ENCODE measurements around the gene DCXR. TPM values are rescaled to one million over a fixed set of nuclear protein-coding genes. Genes with fewer than 3 reads are reported as not detected.

DCXR gene
- total RNA-seq, 1 experiment from 2014 or later = 128 TPM

DNA sequence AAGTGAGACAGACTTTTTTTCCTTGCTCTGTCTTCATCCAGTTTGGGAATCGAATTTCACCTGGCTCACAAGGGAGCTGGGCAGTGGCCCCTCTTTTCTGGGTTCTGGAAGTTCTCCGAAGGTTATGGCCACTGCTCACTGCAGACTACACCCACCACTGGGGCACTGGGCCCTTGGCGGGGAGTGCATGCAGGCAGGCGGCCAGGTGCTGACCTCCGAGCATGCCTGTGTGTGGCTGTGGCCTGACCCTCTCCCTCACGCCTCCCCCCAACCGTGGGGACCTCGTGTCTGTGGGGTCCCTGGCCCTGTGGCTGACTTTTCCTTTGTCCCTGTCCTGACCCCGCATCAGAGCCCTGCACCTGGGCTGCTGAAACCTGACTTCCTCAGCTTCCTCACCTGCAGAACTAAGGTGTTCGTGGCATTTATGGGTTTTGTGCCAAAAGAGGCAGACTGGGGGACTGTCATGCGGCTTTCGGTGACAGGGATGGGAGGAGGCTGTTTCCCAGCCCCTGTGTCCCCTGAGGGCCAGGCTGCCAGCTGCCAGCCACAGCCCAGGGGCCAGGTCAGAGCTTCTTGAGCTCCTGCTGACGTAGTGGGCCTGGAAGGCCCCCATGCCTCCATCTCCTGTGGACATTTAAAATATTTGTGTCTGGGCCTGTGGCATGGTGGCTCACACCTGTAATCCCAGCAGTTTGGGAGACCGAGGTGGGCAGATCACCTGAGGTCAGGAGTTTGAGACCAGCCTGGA, 38.6 kb downstream of the DCXR start:
- DNase-seq (ENCODE audit: low read depth in 1 of 2, low spot score in 2 of 2) = no peak
- Histone ChIP-seq H3K36me3 (peaks cover 17% of the 10 kb centered on the region), H3K27ac (no peak overlapping the region), H3K9me3 (replicated peaks) (no peaks in the 10 kb centered on the region), H3K27me3 (replicated peaks) (no peaks in the 10 kb centered on the region; the same call in 1 of the 2 replicates), H3K4me1 (replicated peaks) (peaks cover 32% of the 10 kb centered on the region), H3K4me3 (no peak overlapping the region)

DNA sequence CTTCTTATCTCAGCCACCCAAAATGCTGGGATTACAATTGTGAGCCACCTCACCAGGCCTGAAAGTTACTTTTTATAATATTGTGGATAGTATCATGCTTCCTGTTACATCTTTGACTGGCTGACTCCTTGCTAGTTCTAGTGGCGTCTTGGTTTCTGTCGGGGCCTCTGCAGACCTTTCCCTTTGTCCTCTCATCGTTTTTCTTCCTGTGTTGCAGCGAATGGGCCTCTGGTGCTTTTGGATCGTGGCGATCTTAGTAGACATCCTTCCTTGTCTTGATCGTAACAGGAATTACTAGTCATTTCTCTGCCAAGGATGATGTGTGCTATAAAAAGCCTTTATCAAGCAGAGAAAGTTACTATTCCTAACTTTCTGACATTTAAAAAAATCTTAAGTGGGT, 39.3 kb downstream of the DCXR start:
- H3K4me3 ChIP-seq = no peak overlapping the region
- H3K4me1 ChIP-seq (replicated peaks) = peaks cover 27% of the 10 kb centered on the region
- H3K27me3 ChIP-seq (replicated peaks) = no peaks in the 10 kb centered on the region; the same call in 1 of the 2 replicates
- H3K9me3 ChIP-seq (replicated peaks) = no peaks in the 10 kb centered on the region
- no peak overlapping the region for H3K27ac ChIP-seq
- DNase-seq (ENCODE audit: low read depth in 1 of 2, low spot score in 2 of 2) = no peak
- H3K36me3 ChIP-seq = peaks cover 23% of the 10 kb centered on the region

DNA sequence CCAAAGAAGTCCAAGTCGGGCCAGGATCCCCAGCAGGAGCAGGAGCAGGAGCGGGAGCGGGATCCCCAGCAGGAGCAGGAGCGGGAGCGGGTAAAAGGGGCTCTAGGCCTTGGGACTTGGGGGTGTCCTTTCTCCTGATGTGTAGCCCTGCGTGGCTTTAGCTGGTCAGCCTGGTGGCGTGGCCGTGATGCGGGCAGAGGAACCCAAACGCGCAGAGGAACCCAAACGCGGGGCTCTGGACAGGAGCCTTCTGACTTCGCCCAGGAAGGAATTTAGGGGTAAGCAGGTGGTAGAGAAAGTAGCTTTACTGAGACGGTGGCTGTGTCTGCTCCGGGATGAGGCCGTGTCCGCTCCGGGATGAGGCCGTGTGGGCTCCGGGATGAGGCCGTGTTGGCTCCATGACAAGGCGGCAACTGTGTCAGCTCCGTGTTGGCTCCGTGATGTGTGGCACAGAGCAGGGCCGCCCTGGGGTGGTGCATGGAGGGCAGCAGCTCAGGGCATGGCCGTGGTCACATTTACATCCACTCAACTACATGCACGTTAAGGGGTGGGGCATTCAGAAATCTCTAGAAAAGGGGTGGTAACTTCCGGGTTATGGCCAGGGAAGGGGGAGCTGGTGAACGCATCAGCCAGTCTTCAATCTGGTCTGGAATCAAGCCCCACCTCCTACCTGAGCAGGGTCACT, 40.6 kb downstream of the DCXR start:
- no peak overlapping the region for H3K4me3 ChIP-seq
- DNase-seq (ENCODE audit: low read depth in 1 of 2, low spot score in 2 of 2) = no peak
- peaks cover 17% of the 10 kb centered on the region for H3K4me1 ChIP-seq (replicated peaks)
- H3K36me3 ChIP-seq = peaks cover 23% of the 10 kb centered on the region
- H3K9me3 ChIP-seq (replicated peaks) = no peaks in the 10 kb centered on the region
- no peaks in the 10 kb centered on the region; the same call in 1 of the 2 replicates for H3K27me3 ChIP-seq (replicated peaks)
- H3K27ac ChIP-seq = no peak overlapping the region

DNA sequence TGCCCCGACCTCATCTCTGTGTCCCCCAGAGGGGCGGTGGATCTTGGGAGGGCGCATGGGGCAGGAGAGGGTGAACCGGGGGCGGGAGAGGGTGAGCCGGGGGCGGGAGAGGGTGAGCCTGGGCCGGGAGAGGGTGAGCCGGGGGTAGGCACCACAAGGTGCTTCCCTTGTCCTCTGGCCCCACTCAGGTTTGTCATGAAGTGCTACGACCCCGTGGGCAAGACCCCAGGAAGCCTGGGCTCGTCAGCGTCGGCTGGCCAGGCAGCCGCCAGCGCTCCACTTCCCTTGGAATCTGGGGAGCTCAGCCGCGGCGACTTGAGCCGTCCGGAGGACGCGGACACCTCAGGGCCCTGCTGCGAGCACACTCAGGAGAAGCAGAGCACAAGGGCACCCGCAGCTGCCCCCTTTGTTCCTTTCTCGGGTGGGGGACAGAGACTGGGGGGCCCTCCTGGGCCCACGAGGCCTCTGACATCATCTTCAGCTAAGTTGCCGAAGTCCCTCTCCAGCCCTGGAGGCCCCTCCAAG, 41.2 kb downstream of the DCXR start:
- Histone ChIP-seq H3K4me3 (no peak overlapping the region), H3K4me1 (replicated peaks) (peaks cover 17% of the 10 kb centered on the region), H3K36me3 (peaks cover 29% of the 10 kb centered on the region), H3K27me3 (replicated peaks) (no peaks in the 10 kb centered on the region; the same call in 1 of the 2 replicates), H3K27ac (no peak overlapping the region), H3K9me3 (replicated peaks) (no peaks in the 10 kb centered on the region)
- no peak for DNase-seq (ENCODE audit: low read depth in 1 of 2, low spot score in 2 of 2)

DNA sequence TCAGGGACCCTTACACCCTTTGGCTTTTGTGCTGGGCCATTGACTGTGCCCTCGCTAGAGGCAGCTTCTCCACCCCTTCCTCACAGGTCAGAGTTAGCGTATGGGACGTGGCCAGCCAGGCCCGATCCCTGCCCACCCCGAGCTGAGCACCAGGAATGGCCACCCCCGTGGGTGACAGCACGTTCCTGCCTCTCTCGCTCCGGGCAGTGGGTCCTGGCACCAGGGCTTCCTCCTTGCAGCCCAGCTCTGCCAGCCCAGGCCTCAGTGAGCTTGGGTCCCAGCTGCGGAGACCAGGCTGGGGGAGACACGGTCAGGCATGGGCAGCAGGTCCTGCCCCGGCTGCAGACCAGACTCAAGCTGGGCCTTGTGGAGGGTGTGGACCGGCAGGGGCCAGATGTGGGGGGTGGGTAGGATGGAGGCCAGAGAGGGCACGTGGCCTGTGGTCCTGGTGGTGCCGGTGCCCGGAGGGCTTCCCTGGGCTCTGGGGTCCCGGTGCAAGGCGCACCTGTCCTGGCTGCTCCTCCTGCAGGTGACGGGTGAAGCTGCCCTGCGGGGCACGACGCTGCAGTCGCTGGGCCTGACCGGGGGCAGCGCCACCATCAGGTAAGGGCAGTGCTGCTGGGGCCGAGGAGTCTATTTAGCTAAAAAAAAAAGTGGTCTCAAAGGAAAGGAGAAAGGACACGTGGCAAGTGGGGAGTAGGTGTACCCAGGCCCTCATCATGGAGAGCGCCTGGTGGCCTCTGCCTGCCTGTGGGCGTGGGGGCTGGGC, 41.9 kb downstream of the DCXR start:
- no peak overlapping the region for H3K4me3 ChIP-seq
- H3K36me3 ChIP-seq = peaks cover 35% of the 10 kb centered on the region
- DNase-seq (ENCODE audit: low read depth in 1 of 2, low spot score in 2 of 2) = no peak
- H3K27ac ChIP-seq = no peak overlapping the region
- H3K4me1 ChIP-seq (replicated peaks) = peaks cover 17% of the 10 kb centered on the region
- H3K9me3 ChIP-seq (replicated peaks) = peaks cover 4% of the 10 kb centered on the region; the same call in 1 of the 2 replicates
- no peaks in the 10 kb centered on the region; the same call in 1 of the 2 replicates for H3K27me3 ChIP-seq (replicated peaks)

DNA sequence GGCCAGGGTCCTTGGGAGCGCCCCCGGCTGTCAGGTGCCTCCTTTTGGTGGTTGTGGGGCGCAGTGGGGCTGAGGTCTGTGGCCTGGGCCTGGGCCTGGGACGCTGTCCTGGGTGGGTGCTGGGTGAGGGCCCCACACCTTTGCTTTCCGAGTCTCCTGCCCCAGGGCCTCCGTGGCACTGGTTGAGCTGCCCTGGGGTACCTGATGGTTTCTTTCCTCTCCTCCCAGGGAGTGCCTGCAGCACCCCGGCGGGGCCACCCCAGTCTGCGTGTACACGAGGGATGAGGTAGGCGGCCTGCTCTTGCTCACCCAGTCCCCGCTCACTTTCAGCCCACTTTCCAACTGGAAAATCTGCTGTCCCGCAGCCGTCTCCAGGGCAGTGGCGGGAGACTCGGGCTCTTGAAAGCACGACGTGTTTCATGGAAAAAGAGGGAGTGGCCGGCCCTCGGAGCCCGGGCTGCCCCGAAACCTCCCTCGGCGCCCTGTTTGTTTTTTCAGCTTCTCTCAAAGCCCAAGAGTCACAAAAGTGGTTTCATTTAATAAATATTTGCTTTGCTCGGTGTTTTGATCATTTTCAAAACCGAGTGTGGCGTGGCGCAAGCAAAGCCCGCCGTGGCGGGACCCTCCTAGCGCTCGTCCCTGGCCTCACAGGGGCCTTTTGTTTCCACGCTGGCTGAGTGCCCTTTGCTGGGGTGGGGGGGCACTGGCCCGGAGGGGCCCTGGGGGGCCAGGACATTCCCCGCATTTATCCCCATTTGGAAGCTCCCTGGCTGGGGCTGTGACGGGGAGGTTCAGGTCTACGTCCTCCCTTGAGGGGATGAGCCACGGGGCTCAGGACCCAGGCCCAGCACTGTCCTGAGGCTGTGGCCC, 42.7 kb downstream of the DCXR start:
- DNase-seq (ENCODE audit: low read depth in 1 of 2, low spot score in 2 of 2) = peak; percentile 79 to 89
- Histone ChIP-seq H3K9me3 (replicated peaks) (peaks cover 5% of the 10 kb centered on the region; the same call in 1 of the 2 replicates), H3K4me1 (replicated peaks) (peaks cover 17% of the 10 kb centered on the region), H3K27ac (no peak overlapping the region), H3K4me3 (no peak overlapping the region), H3K27me3 (replicated peaks) (no peaks in the 10 kb centered on the region; the same call in 1 of the 2 replicates), H3K36me3 (peaks cover 41% of the 10 kb centered on the region)

DNA sequence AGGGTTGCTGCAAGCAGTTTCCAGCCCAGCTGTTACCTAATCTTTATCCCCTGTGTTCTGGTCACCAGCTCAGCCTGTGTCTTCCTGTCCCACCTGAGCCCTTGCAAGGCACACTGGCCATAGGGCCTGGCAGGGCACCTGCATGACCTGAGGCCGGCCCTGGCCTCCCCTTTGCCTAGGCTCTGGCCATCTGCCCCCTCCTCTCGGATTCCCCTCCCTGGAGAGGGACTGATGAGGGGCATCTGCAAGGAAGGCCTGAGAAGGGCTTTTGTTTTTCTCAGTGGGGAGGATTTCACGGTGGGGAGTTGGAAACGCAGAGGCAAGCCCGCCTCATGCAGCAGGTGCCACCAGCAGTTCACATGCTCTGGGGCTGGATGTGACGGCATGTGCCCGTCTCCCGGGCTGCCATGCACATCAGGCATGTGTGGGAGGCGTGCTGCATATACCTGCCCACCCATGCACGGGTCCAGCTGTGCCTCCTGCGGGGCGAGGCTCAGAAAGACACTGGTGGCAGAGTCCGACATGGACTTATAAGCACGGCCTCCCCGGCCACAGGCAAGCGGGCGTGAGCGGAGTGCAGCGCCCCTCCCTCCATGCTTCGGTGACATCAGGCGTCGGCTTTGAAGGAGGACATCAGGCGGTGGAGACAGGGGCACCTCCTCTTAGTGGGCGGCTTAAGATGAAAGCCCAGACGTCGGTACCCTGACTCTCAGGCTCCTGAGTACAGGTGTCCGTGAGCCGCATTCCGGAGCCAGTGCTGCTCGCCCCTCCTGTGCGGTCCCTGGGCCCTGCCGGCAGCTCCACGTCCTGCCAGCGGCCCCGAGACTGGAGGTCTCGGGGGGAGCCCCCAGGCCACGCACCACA, 43.5 kb downstream of the DCXR start:
- peaks cover 17% of the 10 kb centered on the region for H3K4me1 ChIP-seq (replicated peaks)
- no peak overlapping the region for H3K27ac ChIP-seq
- peaks cover 5% of the 10 kb centered on the region; the same call in 1 of the 2 replicates for H3K9me3 ChIP-seq (replicated peaks)
- H3K27me3 ChIP-seq (replicated peaks) = no peaks in the 10 kb centered on the region; the same call in 1 of the 2 replicates
- no peak overlapping the region for H3K4me3 ChIP-seq
- DNase-seq (ENCODE audit: low read depth in 1 of 2, low spot score in 2 of 2) = no peak
- peaks cover 47% of the 10 kb centered on the region for H3K36me3 ChIP-seq

DNA sequence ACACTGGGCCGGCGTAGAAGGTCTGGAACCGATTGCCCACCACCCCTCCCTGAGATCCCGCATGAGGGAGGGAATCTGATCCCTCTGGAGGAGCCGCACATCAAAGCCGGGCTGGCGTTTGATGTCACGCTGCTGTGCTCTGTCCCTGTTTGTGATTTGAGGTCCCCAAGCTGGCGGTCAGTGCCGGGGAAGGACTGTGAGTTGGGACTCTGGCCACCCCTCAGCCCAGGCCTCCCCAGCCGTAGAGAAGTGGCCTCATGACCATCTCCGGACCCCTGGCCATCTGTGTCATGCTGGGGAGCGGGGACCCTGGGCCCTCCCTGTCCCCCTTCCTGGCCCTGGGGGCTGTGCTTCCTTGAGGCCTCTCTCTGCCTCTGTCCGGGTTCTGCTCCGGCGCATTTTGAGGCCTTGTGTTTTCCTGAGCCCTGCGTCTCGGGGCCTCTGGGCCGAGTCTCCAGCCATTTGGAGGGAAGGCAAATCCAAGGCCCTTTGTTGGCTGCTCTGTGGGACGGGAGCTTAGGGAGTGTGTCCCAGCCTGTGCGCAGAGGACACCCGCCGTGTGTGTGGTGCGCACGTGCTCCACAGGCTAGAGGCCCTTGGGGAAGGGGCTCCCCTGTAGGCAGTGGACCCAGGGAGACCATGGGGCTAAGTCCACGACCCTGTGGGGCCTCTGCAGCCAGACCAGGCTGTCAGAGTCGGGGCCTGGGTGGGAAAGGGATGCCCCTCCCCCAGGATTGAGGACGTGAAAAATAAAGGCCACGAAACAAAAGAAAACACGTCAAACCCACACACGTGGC, 45.0 kb downstream of the DCXR start:
- peaks cover 17% of the 10 kb centered on the region for H3K4me1 ChIP-seq (replicated peaks)
- H3K9me3 ChIP-seq (replicated peaks) = peaks cover 5% of the 10 kb centered on the region; the same call in 1 of the 2 replicates
- H3K4me3 ChIP-seq = no peak overlapping the region
- H3K27ac ChIP-seq = no peak overlapping the region
- peaks cover 47% of the 10 kb centered on the region for H3K36me3 ChIP-seq
- no peak for DNase-seq (ENCODE audit: low read depth in 1 of 2, low spot score in 2 of 2)
- H3K27me3 ChIP-seq (replicated peaks) = no peaks in the 10 kb centered on the region

DNA sequence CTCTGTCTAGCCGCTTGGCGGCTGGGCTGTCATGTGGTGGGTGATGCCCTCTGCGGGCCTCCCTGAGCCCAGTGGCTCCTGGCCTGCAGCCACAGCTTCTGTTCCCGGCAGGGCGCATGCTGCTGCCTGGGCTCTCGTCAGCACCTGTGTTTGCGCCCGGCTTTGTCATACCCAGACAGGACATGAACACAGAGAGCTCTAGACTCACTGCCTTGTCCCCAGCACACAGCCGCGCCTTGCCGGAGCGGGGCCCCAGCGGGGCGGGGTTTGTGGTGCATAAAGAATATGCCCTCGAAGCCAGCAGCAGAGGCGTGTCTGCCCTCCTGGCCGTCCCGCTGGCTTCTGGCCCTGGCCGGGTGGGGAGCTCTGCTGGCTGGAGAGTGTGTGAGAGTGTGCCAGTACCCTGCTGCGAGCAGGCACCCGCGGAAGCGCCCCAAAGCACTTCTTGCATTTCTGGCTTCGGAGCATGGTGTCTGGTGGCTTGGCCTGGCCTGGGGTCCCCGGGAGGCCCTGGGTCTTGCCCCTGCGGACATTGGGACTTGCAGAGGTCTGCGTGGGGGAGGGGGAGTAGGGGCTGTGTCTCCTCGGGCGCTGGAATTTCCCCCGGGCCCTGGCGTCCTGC, 45.7 kb downstream of the DCXR start:
- no peak for DNase-seq (ENCODE audit: low read depth in 1 of 2, low spot score in 2 of 2)
- H3K27ac ChIP-seq = no peak overlapping the region
- peaks cover 17% of the 10 kb centered on the region for H3K4me1 ChIP-seq (replicated peaks)
- no peak overlapping the region for H3K4me3 ChIP-seq
- peaks cover 5% of the 10 kb centered on the region; the same call in 1 of the 2 replicates for H3K9me3 ChIP-seq (replicated peaks)
- no peaks in the 10 kb centered on the region for H3K27me3 ChIP-seq (replicated peaks)
- peaks cover 46% of the 10 kb centered on the region for H3K36me3 ChIP-seq

DNA sequence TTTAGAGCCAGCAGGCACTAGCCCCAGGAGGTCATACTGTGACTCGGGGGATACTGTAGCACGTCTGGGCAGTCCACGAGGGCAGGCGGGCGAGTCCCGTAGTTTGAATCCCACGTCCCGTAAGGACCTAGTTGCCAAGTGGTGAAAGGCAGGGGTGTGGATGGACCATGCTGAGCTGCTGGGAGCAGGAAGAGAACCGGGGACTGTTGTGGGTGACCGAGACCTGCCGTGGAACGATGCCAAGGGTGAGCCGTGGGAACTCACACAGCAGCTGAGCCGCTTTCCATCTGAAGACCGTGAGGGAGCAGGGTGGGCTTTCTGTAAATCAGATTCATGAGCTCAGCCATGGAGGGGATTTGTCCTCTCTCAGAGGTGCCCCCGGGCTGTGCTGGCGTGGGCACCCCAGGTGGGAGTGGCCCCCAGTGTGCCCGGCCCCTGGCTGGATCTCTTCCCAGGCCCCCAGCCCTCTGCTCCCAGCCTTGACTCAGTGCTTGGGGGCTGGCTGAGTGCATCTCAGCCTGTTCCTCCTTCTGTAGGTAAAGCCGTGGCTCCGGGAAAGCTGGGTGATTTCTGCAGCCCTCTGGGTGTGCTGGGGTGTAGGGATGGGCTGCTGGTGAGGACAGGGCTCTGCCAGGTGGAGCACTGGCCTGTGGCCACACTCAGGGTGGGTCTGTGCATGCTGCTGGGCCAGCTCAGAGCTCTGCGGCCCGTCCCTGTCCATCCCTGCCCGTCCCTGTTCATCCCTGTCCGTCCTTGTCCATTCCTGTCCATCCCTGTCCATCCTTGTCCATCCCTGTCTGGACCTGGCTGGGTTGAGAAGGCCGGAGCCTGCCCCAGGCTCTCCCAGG, 46.4 kb downstream of the DCXR start:
- Histone ChIP-seq H3K36me3 (peaks cover 46% of the 10 kb centered on the region), H3K27me3 (replicated peaks) (no peaks in the 10 kb centered on the region), H3K4me3 (no peak overlapping the region), H3K27ac (no peak overlapping the region), H3K9me3 (replicated peaks) (peaks cover 5% of the 10 kb centered on the region; the same call in 1 of the 2 replicates), H3K4me1 (replicated peaks) (peaks cover 17% of the 10 kb centered on the region)
- no peak for DNase-seq (ENCODE audit: low read depth in 1 of 2, low spot score in 2 of 2)

Data from SJSA1 (cell line).